ENCODE measurements around the gene AK9.

Gene AK9

GRCh38 chr6:109454496-109455436, 236.2 kb downstream of the AK9 start:
- FAIRE-seq = no peak

- FAIRE-seq = no peak
Observed at GRCh38 chr6:109453594-109454495, 237.2 kb downstream of the AK9 start.

DNA sequence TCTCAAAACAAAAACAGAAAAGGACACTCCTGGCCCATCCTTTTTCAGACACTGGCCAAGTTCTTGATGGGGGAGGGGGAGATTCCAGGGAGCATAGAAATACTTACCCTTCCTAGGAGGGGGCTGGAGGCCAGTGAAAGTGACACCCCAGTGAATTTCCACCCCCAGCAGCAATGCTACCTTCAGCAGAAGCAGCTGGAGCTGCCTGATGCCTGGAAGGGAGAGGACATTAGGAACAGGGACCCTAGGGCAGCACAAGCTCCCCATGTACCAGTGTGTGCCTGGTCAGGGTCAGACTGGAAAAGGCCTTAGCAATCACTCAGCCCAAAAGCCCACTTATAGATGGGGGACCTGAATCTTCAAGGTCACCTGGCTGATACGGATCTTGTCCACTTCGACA, 237.8 kb downstream of the AK9 start:
- FAIRE-seq = no peak

- FAIRE-seq = no peak
Observed at GRCh38 chr6:109452181-109452580, 238.8 kb downstream of the AK9 start.

DNA sequence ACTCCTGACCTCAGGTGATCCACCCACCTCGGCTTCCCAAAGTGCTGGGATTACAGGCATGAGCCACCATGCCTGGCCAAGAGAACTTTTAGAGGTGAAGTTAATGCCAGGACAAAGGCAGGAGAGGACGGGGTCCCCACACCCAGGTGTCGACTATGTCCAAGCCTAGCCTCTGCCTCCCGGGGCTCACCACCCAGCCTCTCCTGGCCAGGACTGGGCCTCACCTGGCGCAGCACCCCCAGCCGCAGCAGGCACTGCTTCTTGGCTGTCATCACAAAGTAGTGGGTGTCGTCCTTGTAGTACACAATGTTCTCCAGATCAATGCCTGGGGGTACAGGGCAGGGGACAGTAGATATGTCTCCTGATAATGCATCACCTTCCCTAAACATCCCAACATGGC, 239.6 kb downstream of the AK9 start:
- FAIRE-seq = no peak

GRCh38 chr6:109450801-109451200, 240.2 kb downstream of the AK9 start:
- FAIRE-seq = no peak

- FAIRE-seq = no peak
Observed at GRCh38 chr6:109449795-109450673, 241.0 kb downstream of the AK9 start.

DNA sequence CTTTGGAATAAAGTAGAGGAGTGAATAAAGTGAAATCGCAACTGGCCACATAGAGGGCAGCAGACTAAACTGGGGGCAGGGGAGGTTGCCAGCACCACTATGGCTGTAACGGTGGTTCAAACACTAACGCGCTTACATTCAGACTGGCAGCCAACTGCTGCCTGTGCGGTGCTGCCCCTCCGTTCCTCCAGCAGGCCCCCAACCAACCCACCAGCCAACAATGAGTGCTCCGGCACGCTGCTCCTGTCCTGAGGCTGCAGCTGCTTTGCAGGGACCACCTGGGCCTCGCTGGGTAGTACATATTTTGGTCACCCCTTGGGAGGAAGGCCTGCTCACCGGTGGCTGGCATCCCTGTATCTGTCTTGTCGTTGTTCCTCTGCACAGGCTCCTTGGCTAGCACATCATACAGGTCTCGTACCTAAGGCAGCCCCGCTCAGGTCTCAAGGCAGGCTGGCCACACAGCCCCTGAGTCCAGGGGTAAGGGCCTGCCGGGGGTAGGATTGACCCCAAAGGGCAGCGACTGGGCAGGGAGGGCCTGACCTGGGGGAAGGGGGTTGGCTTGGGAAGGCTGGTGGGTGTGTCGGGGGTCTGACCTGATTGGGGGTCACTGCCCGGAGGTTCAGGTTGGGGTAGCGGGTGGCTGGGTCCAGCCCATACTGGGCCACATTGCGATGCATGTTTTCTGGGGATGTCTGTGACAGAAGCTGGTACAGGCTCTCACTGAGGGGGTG, 241.8 kb downstream of the AK9 start:
- FAIRE-seq = no peak

DNA sequence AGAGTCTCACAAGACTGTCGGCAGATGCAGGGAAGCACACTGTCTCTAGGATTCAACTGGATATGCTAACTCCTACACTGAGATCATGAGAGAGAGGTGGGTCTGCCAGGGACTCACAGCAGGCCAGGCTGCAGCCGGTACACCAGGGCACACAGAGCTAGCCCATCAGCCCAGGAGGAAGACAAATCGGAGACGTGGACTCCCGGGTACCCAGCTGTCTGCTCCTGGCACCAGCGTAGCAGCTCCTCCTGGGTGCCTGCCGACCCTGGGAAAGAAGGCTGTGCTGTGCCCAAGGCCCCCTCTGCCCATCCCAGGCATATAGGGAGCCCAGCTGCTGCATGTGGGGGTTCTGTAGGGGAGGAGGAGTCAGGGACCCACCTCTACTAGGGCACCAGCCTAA, 242.4 kb downstream of the AK9 start:
- FAIRE-seq = no peak

DNA sequence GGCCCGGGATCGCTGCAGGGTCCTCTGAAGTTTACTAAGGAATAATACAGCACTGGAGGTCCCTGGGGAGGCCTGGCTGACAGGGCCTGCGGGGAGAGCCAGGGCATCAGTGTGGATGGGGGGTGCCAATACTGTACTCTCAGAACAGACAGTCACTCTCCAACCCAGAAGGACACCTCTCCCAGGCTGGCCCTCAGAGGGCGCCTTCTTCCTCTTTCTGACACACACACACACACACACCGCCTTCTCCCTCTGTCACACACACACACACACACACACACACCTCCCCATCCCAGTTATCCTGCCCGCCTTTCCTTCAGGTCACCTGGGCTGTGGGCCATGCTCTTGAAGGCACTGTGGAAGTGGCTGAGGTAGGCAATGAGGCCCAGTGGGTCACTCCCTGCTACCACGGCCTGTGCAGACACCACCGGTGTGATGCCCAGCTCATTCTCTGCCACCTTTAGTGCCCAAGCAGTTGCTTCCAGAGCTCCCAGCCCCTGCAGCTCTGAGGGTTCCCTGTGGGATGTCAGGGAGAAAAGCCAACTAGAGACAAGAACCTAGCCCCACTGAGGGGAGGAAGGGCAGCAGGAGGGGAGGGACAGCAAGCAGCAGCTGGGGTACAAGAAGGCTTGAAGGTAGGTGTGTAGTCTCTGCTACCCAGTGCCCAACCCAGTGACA, 243.0 kb downstream of the AK9 start:
- FAIRE-seq = no peak

DNA sequence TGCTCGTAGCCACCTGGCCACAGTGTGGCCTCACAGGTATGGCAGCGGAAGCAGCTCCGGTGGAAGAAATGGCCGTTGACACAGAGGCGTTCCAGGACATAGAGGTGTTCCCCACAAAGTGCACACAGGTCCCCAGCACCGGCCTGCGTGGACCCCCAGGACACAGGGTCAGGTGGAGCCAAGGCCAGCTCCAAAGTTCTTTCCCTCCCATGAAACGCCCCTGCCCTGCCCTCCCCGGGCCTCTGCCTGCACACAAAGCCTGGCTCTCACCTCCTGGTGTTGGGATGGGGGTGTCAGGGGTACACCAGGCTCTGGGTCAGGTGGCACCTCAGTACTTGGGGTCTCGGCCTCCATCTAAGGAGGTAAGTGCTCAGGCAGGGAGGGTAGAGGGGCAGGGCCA, 243.9 kb downstream of the AK9 start:
- FAIRE-seq = no peak

DNA sequence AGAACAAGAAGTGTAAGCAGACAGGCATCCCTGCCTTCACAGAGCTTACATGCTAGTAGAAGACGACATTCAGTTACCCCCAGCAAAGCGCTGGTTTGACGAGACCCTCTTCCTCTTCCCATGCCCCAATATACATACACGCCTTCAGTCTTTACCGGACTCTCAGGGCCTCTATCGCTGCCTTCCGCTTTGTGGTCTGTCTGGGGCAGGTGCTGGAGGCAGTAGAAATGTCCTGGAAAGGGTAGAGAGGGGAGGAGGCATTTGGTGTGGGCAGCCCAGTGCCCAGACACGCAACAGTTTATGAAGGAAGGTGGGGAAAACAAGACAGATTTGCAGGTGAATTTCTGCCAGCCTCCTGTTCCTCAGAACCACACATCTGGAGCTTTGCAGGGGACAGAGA, 244.5 kb downstream of the AK9 start:
- no peak for FAIRE-seq

- FAIRE-seq = no peak
Observed at GRCh38 chr6:109446072-109446471, 244.9 kb downstream of the AK9 start.

- FAIRE-seq = no peak
Observed at GRCh38 chr6:109445382-109445781, 245.6 kb downstream of the AK9 start.

DNA sequence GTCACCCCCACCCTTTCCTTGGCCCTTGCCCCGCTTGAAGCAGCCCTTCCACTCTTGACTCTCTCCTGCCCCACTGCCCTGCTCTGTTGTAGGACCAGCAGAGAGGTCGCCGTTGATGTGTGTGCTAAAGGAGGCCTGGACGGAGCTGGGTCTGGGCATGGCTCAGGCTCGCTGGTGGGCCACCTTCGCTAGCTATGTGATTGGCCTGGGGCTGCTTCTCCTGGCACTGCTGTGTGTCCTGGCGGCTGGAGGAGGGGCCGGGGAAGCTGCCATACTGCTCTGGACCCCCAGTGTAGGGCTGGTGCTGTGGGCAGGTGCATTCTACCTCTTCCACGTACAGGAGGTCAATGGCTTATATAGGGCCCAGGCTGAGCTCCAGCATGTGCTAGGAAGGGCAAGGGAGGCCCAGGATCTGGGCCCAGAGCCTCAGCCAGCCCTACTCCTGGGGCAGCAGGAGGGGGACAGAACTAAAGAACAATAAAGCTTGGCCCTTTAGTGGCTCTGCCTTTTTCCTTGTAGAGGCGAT, 247.5 kb downstream of the AK9 start:
- FAIRE-seq = no peak
